Mammary epithelial cell (primary cell): ENCODE measurements around the gene ANKRD12.

Source experiments
- EZH2 ChIP-seq: IDR thresholded peaks from 2 replicates; pipeline ENCODE4 v1.6.1; 2012; ENCODE audit warnings: low read length, inconsistent platforms, borderline replicate concordance
- TF ChIP-seq, protein P1 (sequence below), 2 donors: IDR thresholded peaks in 1 of 2; conservative IDR thresholded peaks in 1 of 2; 2 replicates each; pipeline ENCODE4 v1.5.1; 2011 to 2012; ENCODE audit warnings: inconsistent platforms in 2 of 2, low read length in 2 of 2, mild to moderate bottlenecking in 2 of 2, control low read depth in 1 of 2, low read depth in 1 of 2; ENCODE audit not compliant: insufficient read depth in 1 of 2; ENCODE audit errors: extremely low read depth in 1 of 2

DNA sequence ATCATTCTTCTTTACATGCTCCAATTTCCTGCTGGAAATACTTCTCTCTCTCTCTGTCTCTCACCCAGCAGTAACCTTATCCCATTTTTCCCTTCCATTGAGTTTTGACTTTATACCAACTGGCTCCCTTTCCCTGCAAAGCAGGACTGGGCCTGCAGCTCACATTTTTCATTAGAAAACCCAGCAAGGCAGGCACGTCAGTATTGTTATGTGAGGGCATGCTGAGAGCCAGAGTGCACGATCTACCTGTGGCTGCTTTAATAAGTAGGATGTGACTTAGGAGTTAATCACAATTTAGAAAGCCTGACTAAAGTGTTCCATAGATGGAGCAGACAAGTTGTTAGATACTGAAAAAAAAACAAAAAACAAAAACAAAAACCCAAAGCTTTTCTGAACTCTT, 39.2 kb upstream of the ANKRD12 start:
- TF ChIP-seq, protein P1, sequence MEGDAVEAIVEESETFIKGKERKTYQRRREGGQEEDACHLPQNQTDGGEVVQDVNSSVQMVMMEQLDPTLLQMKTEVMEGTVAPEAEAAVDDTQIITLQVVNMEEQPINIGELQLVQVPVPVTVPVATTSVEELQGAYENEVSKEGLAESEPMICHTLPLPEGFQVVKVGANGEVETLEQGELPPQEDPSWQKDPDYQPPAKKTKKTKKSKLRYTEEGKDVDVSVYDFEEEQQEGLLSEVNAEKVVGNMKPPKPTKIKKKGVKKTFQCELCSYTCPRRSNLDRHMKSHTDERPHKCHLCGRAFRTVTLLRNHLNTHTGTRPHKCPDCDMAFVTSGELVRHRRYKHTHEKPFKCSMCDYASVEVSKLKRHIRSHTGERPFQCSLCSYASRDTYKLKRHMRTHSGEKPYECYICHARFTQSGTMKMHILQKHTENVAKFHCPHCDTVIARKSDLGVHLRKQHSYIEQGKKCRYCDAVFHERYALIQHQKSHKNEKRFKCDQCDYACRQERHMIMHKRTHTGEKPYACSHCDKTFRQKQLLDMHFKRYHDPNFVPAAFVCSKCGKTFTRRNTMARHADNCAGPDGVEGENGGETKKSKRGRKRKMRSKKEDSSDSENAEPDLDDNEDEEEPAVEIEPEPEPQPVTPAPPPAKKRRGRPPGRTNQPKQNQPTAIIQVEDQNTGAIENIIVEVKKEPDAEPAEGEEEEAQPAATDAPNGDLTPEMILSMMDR (conservative IDR thresholded peaks at IDR 0.05 in 1 of 2, IDR thresholded peaks at IDR 0.05 in 1 of 2; ENCODE audit: extremely low read depth in 1 of 2, insufficient read depth in 1 of 2, low read depth in 1 of 2, low read length in 2 of 2) = no peak
- TF ChIP-seq EZH2 = no peak
